Measurements from ENCODE around the gene DDTL.
"Not testable (repeated sequence)": the region's sequence is repeated elsewhere in the genome, so short reads cannot be mapped to it uniquely, and the experiment has no call there.

DNA sequence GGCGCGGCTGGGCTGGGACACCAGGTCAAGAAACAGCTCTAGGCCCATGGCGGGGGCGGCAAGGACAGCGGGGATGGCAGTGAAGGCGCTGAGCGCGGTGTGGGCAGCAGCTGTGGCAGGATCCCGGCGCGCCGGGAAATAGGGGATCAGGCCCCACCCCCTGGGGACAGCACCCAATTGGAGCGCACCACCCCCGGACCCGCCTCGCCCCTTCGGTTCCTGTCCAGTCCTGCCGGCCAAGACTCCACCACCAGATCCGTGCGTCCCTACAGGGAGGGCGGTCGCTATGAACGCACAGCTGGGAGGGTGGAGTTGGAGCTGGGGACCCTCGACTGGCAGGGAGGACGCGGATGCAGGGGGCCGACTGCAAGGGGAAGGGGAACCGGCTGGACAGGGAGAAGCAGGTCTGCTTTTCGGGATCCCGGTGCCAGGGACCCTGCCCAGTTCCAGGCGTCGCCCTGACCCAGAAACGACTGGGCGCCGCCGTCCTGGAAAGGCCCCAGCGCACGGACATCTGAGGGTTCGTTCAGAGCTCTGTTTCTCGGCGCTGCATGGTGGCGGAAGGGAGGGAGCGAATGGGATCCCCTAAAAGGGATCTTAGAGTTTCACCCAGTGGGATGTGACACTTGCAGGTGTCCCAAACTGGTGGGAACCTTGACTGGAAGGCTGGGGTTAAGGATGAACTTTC lies 5.5 kb upstream of the DDTL start, which contains the start of gene GSTT2B:
- TF ChIP-seq, protein P1, sequence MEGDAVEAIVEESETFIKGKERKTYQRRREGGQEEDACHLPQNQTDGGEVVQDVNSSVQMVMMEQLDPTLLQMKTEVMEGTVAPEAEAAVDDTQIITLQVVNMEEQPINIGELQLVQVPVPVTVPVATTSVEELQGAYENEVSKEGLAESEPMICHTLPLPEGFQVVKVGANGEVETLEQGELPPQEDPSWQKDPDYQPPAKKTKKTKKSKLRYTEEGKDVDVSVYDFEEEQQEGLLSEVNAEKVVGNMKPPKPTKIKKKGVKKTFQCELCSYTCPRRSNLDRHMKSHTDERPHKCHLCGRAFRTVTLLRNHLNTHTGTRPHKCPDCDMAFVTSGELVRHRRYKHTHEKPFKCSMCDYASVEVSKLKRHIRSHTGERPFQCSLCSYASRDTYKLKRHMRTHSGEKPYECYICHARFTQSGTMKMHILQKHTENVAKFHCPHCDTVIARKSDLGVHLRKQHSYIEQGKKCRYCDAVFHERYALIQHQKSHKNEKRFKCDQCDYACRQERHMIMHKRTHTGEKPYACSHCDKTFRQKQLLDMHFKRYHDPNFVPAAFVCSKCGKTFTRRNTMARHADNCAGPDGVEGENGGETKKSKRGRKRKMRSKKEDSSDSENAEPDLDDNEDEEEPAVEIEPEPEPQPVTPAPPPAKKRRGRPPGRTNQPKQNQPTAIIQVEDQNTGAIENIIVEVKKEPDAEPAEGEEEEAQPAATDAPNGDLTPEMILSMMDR (IDR thresholded peaks at IDR 0.05), result not testable (repeated sequence)
- TF ChIP-seq POLR2AphosphoS5, TCF7L2 (IDR thresholded peaks at IDR 0.05; ENCODE audit: low read depth, low read length): not testable (repeated sequence)
- TF ChIP-seq, protein P2, sequence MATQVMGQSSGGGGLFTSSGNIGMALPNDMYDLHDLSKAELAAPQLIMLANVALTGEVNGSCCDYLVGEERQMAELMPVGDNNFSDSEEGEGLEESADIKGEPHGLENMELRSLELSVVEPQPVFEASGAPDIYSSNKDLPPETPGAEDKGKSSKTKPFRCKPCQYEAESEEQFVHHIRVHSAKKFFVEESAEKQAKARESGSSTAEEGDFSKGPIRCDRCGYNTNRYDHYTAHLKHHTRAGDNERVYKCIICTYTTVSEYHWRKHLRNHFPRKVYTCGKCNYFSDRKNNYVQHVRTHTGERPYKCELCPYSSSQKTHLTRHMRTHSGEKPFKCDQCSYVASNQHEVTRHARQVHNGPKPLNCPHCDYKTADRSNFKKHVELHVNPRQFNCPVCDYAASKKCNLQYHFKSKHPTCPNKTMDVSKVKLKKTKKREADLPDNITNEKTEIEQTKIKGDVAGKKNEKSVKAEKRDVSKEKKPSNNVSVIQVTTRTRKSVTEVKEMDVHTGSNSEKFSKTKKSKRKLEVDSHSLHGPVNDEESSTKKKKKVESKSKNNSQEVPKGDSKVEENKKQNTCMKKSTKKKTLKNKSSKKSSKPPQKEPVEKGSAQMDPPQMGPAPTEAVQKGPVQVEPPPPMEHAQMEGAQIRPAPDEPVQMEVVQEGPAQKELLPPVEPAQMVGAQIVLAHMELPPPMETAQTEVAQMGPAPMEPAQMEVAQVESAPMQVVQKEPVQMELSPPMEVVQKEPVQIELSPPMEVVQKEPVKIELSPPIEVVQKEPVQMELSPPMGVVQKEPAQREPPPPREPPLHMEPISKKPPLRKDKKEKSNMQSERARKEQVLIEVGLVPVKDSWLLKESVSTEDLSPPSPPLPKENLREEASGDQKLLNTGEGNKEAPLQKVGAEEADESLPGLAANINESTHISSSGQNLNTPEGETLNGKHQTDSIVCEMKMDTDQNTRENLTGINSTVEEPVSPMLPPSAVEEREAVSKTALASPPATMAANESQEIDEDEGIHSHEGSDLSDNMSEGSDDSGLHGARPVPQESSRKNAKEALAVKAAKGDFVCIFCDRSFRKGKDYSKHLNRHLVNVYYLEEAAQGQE (IDR thresholded peaks at IDR 0.05; ENCODE audit: insufficient read depth in 1 of 2, low read depth in 2 of 2, low read length in 1 of 2), result not testable (repeated sequence)

Measured in Panc1 (cell line).